COLO668 (cell line): ENCODE results near the gene RNF220.
"Not testable (repeated sequence)": the region's sequence is repeated elsewhere in the genome, so short reads cannot be mapped to it uniquely, and the experiment has no call there.

Source experiments
- DNase-seq: peaks from one replicate; lab custom pipeline; 2025; ENCODE audit not compliant: unreplicated experiment; lab: John Stamatoyannopoulos, UW

Gene RNF220

GRCh38 chr1:44695671-44696070 is 290.6 kb downstream of the RNF220 start:
- no peak for DNase-seq

GRCh38 chr1:44696101-44696500 is 291.0 kb downstream of the RNF220 start:
- no peak for DNase-seq

GRCh38 chr1:44696789-44697345 is 291.8 kb downstream of the RNF220 start:
- DNase-seq, result no peak

- DNase-seq, result no peak
Measured at GRCh38 chr1:44698138-44698537, 293.1 kb downstream of the RNF220 start.

GRCh38 chr1:44699375-44699774 is 294.3 kb downstream of the RNF220 start:
- not testable (repeated sequence) for DNase-seq

- no peak for DNase-seq
Measured at GRCh38 chr1:44700573-44700972, 295.5 kb downstream of the RNF220 start.

- no peak for DNase-seq
Measured at GRCh38 chr1:44701141-44701573, 296.1 kb downstream of the RNF220 start.
